Stimulated activated CD8-positive, alpha-beta memory T cell treated with anti-CD3 and anti-CD28 coated beads, Interleukin-7, amount 100 ng/mL, for 48 hours (primary cell): ENCODE data around the gene PCK1.

Experiments
- DNase-seq, 2 donors: peaks; one replicate each; pipeline ENCODE4 v3.0.0-alpha.2; 2020; ENCODE audit warnings: low read depth in 1 of 2; ENCODE audit errors: extremely low read depth in 1 of 2

Gene PCK1

DNA sequence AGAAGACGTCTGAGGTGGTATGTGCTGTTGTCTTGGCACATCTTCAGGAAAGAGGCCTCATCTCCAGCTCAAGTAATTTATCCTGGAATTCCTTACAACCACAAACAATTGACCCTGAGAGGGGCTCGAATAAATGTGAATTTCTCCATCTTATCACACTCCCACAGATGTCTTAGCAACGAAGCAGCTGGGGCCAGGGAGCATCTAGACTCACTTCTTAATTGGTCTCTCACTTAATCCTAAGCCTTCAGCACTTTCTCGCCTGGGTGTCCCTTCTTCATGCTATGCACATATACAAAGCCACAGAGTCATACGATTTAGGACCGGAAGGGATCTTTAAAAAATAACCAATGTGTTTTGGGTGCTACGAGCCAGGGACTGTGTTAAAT is 27.1 kb downstream of the PCK1 start:
- DNase-seq = no peak

DNA sequence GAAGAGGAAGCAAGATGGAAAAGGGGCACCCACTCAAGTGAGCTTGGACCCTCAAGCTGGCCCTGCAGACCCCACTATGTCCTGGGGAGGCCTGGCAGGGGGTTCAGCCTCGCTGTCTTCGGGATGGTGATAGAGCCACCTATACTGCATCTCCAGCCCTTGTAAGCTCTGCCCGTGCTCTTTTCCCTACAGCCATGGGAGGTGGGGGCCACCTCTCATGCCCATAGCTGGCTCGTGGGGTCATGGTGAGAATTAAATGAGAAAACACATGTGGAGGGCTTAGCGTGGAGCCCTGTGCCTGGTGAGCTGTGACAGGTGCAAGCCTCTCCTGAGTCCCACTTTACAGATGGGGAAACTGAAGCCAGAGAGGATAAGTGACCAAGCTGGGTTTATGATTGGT is 27.7 kb downstream of the PCK1 start:
- DNase-seq = no peak

DNA sequence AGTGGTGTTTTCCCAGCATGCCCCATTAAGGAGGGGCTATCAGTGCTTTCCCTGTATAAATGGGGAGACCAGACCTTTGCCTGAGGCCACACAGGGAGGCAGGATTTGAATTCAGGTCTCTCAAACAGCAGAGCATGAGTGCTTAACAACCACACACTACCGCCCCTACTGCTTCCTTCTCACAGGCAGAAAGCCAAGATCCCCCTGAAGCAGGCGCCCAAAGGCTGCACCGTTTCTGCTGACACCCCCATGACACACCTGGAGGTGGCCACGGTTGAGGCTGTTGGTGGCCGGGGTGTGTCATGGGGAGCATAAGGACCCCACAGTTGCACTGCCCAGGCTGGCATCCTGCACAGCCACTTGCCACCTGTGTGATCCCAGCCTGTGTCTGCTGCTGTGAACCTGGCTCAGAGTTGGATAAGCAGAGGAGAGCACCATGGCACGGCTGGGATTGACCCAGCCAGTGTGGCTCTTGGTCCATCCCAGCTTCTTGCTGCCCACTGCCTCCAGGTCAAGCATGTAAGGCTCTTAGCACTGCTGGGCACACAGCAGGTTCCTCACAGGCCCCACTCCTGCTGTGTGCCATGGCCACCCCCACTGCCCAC is 28.3 kb downstream of the PCK1 start:
- no peak for DNase-seq

DNA sequence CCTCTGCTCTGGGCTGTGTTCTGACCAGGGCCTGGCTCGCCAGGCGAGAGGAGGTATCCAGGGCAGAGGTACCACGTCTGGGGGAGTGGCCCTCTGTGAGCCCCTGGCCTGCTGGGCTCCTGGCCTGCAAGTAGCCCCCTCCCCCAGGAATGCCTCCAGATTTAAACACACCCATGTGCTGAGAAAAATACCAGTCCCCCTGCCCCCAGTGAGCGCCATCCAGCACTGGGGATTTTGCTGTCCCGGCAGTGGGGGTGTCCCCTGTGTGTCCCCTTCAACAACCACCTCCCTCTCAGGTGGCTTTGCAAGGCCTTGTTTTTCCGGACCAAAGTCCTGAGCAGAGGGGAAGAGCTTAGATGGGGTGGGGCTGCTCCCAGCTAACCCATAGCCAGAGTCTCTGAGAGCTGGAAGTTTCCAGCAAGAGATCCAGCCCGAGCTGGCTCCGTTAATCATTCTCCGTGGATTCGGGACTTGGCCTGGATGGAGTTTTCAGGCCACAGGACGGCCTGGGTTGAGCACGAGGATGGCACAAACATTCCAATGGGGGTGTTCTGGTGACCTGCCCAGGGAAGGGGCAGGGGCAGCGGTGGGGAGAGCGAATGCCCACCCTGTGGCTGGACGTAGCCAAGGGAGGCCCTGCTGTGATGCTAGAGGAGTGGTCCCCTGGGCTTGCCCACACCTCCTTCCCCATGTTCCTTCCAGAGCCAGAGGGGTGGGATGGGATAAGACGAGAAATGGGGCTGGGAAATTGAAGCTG is 29.0 kb downstream of the PCK1 start:
- DNase-seq = no peak

DNA sequence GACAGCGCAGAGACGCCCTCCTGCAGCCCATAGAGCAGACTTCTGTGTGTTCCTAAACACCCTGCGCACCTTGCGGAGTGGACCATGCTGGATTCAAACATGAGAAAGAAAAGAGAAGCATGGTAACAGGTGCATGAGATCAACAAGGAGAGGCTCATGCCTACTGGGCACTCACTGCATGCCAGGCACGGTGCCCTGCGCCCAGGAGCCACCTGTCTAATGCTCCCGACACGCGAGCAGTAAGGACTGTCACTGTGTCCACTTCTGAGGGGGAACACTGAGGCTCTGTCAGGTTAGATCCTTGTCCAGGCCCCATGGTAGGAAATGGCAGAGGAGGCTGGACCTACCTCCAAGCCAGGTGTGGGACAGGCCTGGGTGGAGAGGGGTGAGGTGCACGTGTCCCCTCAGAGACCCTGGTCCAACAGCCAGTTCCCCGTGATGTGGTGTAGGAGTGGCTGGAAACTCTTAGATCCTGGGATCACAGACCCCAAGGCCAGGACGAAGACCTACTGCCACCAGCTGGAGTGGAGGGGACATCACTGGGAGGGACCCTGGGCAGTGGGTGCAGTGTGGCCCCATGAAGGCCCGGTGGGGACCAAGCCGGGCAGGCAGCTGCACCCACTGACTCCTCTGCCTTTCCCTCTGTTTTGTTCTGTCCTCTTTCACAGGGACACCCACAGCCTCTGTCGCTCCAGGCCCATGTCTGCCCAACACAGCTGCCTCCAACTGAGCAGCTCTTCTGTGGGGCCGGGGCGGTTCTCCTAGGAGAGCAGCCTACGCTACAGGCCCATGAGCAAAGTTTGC is 29.8 kb downstream of the PCK1 start:
- no peak for DNase-seq

DNA sequence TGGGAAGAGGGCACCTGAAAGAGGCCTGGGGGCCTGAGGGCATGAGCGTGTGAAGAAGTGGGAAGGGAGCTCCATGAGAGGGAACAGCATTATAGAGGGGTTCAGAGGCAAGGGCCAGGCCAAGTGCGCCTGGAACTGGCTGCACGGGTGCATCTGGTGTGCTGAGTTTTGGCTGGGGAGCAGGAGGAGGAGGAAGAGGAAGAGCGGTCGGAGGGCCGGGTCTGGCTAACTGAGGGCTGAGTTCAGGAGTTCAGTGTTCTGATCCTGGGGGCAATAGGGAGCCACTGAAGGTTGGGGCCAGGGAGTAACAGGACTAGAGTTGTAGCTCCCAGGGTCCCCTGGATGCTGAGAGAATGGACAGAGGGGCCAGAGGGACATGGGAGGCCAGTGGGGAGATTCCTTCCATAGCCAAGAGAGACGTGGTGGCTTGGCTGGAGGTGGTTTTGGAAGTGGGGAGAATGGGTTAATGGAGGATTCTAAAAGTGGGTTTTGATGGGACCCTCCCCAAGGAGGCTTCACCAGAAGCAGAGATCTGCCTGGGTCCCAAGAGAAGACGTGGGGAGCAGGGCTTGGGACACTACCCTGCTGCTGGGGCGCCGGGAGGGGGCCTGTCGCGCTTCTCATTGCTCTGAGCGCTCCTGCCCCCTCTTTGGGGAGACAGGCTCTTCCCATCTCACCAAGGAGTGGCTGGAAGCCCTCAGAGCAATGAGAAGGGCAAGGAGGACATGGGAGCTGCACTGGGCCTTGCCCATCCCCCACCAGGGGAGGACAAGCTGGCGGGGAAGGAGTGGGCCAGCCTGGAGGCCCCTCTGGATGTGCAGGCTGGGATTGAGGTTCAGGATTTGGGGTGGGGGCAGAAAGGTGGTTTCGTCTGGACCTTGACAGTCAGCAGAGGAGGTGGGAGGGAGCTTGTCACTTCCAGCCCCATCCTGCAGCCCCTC is 30.6 kb downstream of the PCK1 start:
- no peak for DNase-seq

DNA sequence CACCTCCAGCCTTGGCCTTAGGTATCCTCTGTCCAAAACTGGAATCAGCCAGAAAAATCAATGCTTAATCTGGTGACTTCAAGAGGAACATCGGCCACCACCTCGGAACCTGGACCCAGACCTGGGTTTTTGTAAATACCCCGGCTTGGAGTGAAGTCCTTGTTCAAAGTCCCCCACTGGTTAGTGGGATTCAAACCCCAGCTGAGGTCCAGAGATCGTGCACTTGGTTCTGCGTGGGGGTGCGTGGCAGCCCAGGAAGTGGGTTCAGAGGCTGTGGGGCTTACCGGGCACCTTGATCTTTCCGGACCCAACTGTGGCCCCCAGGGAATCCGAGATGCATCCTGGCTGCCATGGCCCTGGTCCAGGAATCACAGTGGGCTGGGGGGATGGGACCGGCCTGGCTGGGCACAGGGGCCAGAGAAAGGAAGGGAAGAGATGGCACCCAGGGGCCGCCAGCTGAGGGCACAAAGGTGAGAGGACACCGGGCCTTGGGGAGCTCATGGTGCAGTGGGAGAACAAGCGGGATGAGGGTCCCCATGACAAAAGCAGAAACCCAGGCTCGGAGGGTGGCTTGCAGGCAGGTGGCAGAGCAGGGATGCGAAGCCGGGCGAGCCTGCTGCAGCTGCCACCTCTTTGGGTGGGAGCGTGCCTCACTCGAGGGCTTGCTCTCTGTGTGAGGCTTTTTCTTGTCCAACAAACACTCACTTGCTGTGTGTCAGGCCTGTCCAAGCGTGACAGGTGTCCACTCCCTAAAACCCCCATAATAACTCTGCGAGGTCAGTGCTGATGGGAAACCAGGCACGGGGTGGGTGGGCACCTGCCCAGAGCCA is 31.6 kb downstream of the PCK1 start:
- DNase-seq = no peak

DNA sequence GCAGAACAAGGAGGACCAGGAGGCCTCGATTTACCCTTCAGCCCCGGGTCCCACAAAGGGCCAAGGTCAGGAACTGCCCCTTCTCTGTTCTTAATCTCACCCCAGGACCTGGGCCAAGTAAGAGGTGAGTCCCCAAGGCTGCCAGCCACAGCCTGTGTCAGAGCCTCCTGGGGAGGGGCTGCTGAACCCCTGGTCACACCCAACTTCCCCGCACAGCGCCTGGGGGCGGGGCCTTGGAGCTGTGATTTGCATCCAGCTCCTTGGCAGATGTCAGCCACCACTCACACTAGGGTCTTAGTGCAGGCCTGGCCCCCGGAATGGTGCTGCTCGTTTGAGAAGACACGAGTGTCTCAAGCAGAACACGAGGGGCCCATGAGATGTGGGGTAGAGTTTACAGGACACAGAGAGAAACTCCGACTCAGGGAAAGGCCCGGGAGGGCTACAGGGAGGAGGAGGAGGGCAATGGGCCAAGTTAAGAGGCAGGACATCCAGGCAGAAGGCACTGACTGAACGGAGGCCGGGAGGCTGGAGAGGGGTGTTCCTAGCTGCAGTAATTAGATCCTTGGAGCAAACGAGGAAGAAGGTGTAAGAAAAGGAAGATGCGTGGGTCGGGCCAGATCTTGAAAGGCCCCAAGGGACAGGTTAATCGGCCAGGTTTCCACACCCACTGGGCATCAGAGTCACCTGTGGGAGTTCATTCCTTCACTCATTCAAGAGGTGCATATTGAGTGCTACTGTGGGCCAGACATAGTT is 32.4 kb downstream of the PCK1 start:
- no peak for DNase-seq

DNA sequence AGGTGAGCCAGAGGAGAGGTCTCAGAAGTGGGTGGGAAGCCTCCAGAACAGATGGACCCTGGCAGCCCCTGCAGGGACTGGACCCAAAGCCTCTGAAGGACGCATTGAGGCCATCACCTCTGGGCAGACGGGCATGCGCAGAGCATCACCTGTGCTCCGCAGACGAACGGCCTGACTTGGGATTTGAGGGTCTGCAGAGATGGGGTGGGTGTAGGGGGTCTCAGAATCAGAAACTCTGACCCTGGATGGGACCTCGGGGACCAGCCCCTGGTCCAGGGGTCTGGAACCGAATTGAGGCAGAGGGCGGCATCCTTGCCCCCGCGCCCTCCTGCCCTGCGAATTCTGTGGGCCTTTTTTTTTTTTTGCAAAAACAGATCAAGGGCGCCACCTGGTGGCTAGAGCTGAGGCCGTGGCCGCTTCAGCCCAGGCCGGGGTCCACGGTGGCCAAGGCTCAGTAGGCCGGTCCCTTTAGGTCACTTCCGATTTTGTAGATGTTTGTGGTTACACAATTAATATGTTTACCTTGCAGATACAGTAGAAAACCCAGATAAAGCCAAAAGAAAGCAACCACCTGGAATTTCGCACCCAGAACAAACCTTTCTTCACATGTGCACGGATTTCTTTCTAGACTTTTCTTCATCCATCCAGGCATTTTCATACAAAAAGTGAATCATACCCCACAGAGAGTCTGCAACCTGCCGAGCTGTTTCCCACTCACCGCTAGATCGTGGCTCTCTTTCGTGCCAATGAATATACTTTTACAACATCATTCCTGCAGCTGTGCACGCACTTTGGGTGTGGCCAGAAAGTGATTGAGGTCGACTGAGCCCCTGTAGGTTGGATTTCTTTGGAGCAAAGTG is 33.4 kb downstream of the PCK1 start:
- no peak for DNase-seq

DNA sequence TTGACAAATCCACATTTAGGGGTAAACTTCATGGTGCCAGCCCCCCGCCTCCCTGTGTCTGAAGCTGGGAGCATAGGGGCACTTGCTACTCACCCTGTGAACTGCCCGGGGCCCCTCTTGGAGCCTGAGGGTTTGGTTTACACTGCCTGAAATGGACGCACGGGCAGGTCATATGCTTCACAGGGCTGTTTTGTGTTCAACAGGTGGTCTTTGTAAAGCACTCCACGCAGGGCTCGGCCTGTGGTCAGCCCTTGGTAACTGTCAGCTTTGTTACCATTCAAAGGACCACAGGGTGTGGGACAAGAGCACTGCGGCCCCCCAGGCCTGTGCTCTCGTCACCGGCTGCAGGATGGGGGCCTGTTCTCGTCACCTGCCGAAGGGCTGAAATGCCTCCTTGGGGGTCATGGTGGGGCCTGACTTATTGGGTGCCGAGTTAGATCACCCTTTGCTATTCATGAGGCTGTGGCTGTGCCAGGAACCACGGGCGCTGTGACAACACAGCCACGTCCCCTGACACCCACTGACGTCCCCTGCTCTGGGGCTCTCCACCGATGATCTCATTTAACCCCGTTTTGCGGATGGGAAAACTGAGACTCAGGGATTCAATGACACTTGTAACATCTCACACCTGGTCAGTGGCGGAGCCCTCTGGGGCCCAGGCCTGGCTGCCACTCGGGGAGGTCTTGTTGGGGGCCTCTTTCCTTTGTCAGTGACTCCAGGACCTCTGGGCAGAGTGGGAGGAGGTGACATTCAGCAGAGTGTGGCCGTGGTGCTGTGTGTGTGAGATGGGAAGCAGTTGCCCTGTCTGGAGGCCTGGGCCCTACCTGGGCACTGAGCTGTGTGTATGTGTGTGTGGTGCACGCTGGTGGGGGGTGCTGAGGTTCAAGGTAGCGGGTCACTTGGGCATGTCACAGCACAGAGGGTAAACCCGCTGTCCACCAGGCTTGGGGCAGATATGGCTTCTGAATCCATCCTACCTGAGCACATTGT is 34.4 kb downstream of the PCK1 start:
- no peak for DNase-seq

DNA sequence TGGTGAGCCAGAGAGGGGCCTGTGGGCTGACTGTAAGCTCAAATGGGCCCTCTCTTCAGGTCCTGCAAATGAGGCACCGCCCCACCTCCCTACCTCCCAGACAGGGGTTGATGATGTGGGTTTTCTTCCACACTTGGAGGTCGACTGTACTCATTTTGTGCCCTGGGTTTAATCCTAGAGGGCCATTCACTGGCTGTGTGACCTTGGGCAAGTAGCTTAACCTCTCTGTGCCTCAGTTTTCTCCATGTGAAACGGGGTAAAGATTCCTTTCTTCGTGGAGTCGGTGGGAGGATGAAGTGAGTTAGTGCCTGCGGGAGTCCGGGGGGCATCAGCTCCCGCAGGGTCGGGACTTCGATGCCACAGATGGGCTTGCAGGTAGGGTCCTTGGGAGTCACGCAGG is 35.4 kb downstream of the PCK1 start:
- no peak for DNase-seq

DNA sequence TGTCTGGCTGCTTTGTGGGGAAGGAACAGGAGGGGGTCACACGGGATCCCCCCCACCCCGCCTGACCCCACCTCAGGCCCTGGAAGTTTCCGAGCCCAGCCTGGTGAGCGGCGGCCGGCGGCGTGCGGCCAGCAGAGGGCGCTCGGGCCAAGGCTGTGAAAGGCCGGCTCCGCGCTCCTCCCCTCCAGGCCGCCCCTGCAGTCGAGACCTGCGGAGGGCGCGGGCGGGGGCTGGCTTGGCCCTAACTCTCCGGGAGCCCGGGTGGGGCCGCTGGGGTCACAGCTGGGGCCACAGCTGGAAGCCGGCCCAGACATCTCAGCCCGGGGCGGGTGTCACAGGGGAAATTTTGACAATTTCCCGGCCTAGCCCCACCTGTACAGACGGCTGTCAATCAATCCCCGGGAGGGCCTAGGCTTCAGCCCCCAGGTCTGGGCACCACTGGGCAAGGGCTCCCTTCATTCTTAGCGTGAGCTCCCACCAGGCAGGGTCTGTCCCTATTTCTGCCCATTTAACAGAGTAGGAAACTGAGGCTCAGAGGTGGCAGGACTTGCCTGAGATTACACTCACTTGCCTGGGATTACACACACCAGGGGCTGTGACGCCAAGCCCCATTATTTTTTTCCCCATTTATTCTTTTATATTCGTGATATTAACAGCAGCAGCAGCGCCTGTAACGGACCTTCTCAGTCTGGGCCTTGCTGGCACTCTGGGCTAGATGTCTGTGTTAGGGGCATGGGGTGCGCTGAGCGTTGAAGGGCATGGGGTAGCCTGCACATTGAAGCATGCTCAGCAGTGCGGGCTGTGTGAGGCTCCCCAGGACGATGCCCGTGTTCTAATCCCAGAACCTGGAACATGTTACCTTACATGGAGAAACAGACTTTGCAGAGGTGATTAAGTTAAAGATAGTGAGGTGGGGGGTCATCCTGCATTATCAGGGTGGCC is 36.4 kb downstream of the PCK1 start:
- peak; percentile 30 to 49 for DNase-seq

DNA sequence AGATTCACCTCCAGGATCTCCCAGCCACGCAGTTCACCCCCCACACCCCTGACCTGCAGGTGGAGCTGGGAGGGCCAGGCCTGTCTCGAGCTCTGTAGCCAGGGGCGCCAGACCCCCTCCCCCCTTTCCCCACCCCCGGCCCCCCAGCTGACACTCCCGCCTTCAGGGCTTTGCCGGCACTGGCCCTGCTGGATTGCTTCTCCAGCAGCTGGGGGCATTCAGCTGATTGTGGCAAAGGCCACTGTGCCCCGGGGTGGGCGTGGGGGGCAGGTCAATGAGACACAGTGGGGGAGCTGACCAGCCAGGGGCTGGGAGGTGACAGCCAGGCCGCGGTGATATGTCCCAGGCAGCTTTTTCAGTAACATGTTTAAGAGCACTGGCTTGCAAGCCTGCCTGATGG is 37.1 kb downstream of the PCK1 start:
- no peak for DNase-seq

DNA sequence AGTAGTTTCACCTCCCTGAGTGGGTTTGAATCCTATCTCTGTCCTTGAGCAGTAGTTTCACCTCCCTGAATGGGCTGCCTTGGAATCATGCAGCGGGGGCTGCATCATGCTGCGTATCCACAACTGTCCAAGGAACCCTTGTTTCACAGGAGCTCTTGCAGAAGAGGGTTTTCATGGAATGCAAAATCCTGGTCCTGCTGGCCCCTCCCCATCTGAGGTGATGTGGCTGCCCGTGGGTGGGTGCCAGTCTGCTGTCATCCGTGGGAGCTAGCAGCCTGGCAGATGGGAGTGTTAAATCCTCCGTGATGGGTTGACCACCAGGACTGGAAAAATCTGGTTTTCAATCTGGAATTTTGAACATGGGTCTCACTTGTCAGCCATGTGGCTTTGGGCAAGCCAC is 37.6 kb downstream of the PCK1 start:
- no peak for DNase-seq

DNA sequence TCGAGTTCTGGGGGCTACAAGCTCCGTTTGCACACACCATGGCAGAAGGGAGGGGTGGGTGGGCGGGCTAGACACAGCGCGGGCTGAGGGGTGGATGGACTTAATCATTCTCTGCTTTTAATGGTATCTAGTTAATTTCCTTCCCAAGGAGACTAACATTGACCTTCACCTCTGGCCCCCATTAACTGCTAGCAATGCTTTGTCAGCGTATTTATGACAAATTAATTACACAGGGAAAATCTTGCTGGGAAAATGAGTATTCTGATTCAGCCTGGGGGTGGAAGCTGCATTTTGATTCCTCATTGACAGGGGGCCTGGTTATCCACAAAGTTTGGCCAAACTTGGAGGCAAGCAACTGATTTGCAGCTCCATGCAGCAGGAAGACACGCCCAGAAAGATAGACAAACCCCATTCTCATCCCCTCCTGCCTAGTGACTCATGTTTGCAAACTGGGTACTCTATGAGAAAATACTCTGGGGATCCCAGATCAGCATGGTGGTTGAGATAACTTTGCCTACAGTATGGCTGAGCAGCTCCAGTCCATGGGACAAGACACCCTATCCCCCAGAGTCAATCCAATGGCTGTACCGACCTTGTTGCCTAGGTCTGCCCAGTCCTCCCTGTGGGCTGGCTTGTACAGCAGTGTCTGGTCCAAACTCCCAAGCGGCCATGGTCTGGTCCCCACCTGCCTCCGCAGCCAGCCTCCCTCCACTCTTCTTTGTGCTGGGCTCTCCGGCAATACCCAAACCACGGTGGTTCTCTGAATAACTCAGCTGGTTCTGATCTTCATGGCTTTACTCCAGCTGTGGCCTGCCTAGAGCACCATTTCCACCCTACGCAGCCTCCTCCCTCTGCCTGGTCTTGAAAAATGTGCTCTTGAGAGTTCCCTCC is 39.7 kb downstream of the PCK1 start:
- no peak for DNase-seq
